ENCODE data around the gene ANAPC15. TPM values are rescaled to one million over a fixed set of nuclear protein-coding genes. Genes with fewer than 3 reads are reported as not detected.

The ANAPC15 gene
- total and polyA plus RNA-seq, 9 of the 15 experiments (the other 6 are each of a cell fraction or from before 2014, with no cell fraction given) = 53.0 to 254 (median 75.7) TPM

- no peak for TF ChIP-seq KAT2B (IDR thresholded peaks at IDR 0.05; ENCODE audit: low read depth, low read length)
- TF ChIP-seq SAFB2 (IDR thresholded peaks at IDR 0.05; ENCODE audit: borderline replicate concordance, low read depth, low read length, severe bottlenecking) = no peak
- no peak for TF ChIP-seq NFIC (IDR thresholded peaks at IDR 0.05)
- no peak for TF ChIP-seq NCOA2 (IDR thresholded peaks at IDR 0.05; ENCODE audit: partially characterized antibody in 2 of 2)
- peak; percentile 21 to 61; a peak in 1 of 4 replicates for TF ChIP-seq TRIM24 (IDR thresholded peaks at IDR 0.05)
- TF ChIP-seq E2F8 (IDR thresholded peaks at IDR 0.05; ENCODE audit: low read depth, partially characterized antibody) = no peak
- TF ChIP-seq CLOCK (CRISPR knock-in tag; IDR thresholded peaks at IDR 0.05; ENCODE audit: borderline replicate concordance) = no peak
- TF ChIP-seq GTF2A2 (tag; IDR thresholded peaks at IDR 0.05) = no peak
- TF ChIP-seq E4F1 (CRISPR knock-in tag; IDR thresholded peaks at IDR 0.05; ENCODE audit: borderline replicate concordance) = no peak
- TF ChIP-seq TCF7 (IDR thresholded peaks at IDR 0.05; ENCODE audit: borderline replicate concordance) = no peak
- 0 out of 2 replicates have a peak, but pooled peaks have one; percentile 43 for TF ChIP-seq SMAD4 (CRISPR knock-in tag; conservative IDR thresholded peaks at IDR 0.05)
- TF ChIP-seq GABPB1 (CRISPR knock-in tag; IDR thresholded peaks at IDR 0.05) = no peak
- TF ChIP-seq ZNF395 (CRISPR knock-in tag; IDR thresholded peaks at IDR 0.05) = 0 out of 2 replicates have a peak, but pooled peaks have one; percentile 54
- TF ChIP-seq POLR2H (tag; IDR thresholded peaks at IDR 0.05; ENCODE audit: low read depth) = peak; percentile 25; the same call in 1 of the 2 replicates
- no peak for TF ChIP-seq STAT5A (IDR thresholded peaks at IDR 0.05; ENCODE audit: borderline replicate concordance, low read length)
- TF ChIP-seq MXD1 (CRISPR knock-in tag; IDR thresholded peaks at IDR 0.05; ENCODE audit: borderline replicate concordance, poor library complexity, severe bottlenecking) = no peak
- no peak for TF ChIP-seq MEIS2 (IDR thresholded peaks at IDR 0.05; ENCODE audit: partially characterized antibody)
These were observed 42.3 kb upstream of the ANAPC15 start (continued) for GRCh38 chr11:72154816-72155215.
